HL-60 (cell line): ENCODE results near the gene OPTN.

Experiments
- GABPA ChIP-seq: IDR thresholded peaks from 2 replicates; pipeline ENCODE4 v1.6.1; 2012; ENCODE audit warnings: low read depth
- POLR2AphosphoS5 ChIP-seq: IDR thresholded peaks from 2 replicates; pipeline ENCODE4 v1.6.1; 2012; ENCODE audit warnings: low read depth
- SPI1 ChIP-seq: IDR thresholded peaks from 2 replicates; pipeline ENCODE4 v1.6.1; 2012; ENCODE audit warnings: low read depth, mild to moderate bottlenecking, borderline replicate concordance
- TF ChIP-seq, protein P1 (sequence below): IDR thresholded peaks from one replicate; pipeline ENCODE4 v1.5.1; 2011; ENCODE audit warnings: low read length, control low read depth, inconsistent platforms; ENCODE audit not compliant: insufficient read depth
- TF ChIP-seq, protein P2 (sequence below): IDR thresholded peaks from 2 replicates; pipeline ENCODE4 v1.6.1; 2012; ENCODE audit warnings: low read depth; ENCODE audit not compliant: insufficient replicate concordance

DNA sequence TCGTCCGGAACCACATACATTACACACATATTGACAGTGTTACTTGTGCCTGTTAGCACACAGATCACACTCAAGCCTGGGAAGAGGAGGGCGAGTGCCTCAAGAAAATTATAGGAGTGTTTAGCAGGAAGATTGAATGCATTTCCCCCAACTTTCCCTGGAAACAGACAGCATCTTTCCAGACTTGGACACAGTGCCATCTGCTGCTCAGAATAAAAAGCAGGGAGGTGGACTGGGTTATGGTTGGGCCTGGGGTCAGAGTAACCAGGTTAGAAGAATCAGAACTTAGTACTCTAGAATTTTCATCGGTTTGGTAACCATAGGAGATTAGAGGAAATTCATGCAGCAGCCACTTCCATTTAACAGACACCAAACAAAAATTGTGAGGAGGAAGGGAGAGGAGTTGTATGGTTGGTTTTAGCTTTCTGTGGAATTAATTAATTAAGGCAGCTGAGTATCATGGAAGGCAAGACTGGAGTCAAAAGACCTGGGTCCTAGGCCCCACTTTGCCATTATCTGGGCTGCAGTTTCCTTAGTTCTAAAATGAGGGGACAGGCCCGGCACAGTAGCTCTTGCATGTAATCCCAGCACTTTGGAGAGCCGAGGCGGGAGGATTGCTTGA, 43.4 kb upstream of the OPTN start:
- TF ChIP-seq, protein P1, sequence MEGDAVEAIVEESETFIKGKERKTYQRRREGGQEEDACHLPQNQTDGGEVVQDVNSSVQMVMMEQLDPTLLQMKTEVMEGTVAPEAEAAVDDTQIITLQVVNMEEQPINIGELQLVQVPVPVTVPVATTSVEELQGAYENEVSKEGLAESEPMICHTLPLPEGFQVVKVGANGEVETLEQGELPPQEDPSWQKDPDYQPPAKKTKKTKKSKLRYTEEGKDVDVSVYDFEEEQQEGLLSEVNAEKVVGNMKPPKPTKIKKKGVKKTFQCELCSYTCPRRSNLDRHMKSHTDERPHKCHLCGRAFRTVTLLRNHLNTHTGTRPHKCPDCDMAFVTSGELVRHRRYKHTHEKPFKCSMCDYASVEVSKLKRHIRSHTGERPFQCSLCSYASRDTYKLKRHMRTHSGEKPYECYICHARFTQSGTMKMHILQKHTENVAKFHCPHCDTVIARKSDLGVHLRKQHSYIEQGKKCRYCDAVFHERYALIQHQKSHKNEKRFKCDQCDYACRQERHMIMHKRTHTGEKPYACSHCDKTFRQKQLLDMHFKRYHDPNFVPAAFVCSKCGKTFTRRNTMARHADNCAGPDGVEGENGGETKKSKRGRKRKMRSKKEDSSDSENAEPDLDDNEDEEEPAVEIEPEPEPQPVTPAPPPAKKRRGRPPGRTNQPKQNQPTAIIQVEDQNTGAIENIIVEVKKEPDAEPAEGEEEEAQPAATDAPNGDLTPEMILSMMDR: no peak
- TF ChIP-seq POLR2AphosphoS5 (no peak), GABPA (no peak), SPI1 (no peak)
- TF ChIP-seq, protein P2, sequence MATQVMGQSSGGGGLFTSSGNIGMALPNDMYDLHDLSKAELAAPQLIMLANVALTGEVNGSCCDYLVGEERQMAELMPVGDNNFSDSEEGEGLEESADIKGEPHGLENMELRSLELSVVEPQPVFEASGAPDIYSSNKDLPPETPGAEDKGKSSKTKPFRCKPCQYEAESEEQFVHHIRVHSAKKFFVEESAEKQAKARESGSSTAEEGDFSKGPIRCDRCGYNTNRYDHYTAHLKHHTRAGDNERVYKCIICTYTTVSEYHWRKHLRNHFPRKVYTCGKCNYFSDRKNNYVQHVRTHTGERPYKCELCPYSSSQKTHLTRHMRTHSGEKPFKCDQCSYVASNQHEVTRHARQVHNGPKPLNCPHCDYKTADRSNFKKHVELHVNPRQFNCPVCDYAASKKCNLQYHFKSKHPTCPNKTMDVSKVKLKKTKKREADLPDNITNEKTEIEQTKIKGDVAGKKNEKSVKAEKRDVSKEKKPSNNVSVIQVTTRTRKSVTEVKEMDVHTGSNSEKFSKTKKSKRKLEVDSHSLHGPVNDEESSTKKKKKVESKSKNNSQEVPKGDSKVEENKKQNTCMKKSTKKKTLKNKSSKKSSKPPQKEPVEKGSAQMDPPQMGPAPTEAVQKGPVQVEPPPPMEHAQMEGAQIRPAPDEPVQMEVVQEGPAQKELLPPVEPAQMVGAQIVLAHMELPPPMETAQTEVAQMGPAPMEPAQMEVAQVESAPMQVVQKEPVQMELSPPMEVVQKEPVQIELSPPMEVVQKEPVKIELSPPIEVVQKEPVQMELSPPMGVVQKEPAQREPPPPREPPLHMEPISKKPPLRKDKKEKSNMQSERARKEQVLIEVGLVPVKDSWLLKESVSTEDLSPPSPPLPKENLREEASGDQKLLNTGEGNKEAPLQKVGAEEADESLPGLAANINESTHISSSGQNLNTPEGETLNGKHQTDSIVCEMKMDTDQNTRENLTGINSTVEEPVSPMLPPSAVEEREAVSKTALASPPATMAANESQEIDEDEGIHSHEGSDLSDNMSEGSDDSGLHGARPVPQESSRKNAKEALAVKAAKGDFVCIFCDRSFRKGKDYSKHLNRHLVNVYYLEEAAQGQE: no peak
